Stimulated activated CD8-positive, alpha-beta memory T cell treated with anti-CD3 and anti-CD28 coated beads, Interleukin-2, amount 100 ng/mL, for 1 hour (primary cell): ENCODE measurements around the gene CALU.

Experiments used
- DNase-seq, 2 donors: peaks; one replicate each; pipeline ENCODE4 v3.0.0-alpha.2; 2020; ENCODE audit warnings: low read depth in 2 of 2

Gene CALU

DNA sequence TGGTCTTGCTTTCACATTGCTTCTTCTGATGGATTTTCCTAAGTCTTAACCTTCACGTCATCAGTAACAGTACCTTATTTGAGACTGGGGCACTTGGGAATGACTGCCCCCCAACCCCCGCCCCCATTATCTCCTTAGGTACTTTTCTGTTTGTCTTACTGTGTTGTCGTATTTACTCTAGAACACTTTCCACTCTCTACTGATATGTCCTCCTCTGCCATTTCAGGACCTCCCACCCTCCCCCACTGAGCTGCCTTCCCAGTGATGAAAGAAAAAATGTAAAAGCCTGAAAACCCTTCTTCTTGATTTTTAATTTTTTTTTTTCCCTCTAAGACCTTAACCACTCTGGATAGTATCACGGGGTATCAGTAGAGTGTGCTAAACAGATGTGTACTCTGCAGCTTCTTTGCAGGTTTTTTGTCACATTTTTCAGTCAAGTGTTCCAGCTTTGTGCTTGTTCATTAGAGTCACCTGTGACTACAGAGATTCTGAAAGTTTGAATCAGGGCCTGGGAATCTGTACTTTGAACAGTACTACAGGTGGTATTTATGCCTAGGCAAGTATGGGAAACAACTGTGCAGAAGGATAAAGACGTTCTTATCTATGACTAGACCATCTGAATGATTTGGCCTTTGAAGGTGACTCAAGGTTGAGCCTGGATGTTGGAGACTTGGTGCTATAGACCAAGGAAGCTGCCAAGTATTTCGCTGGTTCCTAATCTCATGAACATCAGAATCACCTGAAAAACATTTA, 8.3 kb downstream of the CALU start:
- no peak for DNase-seq

GRCh38 chr7:128752251-128752650, 13.1 kb downstream of the CALU start:
- no peak for DNase-seq

- DNase-seq, result no peak
Measured at GRCh38 chr7:128755075-128755818, 16.1 kb downstream of the CALU start.

DNA sequence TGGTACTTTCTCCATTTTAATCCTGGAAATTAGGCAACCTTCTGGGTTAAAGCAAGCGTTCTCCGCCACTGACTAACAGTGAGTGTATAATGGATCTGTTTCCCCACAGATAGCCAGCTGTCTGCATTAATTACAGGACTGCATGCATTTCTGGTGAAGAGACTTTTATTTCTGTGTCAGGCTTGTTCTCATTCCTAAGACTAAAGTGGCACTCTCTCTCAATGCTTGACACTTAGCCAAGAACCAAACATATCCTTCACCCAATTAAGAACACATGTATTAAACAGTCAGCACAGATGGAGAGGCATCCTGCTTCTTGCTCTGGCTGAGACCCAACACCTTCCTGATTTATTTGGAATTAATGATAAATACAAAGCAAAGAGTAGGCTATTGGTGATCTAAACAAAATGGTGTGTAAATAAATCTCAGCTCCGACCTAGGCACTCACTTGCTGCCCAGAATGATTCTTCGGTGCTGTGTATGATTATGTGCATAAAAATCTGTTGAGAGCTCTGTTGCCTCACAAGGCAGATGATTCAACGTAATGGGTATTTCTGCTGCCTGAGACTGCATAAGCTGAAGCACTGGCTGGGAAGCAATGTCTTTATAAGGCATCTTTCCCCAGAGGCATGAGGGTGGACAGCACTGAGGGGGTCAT, 16.8 kb downstream of the CALU start:
- DNase-seq, result no peak

DNA sequence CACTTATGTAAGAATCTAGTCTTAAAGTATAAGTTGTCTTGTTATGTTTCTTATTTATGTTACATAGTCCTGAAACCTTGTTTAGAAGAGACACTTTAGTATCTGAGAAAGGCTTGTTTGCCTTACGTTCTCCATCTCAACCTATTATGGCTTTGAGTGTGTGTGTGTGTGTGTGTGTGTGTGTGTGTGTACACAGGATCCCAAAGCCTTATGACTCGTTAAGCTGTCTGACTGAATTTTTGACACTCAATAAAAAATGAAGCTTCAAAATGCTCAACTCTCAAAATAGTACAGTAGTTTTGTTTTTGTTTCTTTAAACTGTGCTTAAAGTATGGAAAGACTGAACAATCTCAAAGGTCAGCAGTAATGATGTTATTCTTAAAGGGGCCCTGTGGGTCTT, 18.0 kb downstream of the CALU start:
- DNase-seq, result no peak

DNA sequence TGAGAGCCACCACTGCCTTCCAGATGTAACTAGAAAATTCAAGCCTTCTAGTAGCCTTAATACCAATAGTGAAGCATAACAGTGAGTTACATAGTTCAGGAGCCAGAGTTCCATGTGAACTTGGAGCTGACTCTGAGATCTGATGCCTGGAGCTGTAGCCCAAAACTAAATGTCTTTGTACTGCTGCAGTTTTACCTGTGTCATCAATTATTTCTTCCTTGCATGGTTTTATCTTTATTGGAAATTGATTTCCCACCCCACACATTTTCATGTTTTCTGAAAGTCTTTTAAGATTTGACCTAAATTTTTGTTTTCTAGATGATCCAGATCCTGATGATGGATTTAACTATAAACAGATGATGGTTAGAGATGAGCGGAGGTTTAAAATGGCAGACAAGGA, 19.4 kb downstream of the CALU start:
- no peak for DNase-seq

DNA sequence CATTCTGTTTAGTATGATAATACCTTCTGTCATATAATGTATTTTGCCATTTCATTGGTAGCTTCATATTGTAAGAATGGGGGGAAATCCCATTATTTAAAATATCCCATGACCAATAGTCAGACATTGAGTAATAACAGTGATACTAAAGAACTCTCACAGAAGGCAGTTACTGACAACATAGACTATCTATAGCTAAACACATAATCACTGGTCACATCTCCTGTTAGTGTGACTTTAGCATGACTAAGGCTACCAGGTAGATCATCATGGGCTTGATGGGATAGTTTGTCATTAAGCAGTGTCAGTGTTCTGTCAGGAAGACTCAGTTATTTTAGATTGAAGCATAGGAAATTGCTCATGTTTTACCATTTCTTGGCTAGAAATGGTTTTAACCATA, 20.1 kb downstream of the CALU start:
- DNase-seq, result no peak

DNA sequence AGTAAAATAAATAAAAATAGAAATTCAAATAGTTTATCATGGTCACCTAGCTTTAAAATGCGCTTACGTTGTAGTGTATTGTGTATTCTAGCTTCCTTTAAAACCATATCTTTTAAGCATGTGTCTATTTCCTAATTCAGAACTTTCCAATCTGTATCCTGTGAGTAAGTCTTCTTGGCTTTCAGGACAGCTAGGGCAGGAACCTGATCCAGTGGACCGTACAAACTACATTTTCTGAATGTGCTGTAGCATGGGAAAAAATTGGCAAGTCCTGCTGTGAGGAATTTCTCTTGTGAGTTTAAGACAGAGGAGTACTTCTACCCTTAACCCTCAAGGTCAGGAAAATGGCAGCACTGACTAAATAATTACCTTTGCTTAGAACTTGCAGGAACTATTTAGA, 24.4 kb downstream of the CALU start:
- no peak for DNase-seq

DNA sequence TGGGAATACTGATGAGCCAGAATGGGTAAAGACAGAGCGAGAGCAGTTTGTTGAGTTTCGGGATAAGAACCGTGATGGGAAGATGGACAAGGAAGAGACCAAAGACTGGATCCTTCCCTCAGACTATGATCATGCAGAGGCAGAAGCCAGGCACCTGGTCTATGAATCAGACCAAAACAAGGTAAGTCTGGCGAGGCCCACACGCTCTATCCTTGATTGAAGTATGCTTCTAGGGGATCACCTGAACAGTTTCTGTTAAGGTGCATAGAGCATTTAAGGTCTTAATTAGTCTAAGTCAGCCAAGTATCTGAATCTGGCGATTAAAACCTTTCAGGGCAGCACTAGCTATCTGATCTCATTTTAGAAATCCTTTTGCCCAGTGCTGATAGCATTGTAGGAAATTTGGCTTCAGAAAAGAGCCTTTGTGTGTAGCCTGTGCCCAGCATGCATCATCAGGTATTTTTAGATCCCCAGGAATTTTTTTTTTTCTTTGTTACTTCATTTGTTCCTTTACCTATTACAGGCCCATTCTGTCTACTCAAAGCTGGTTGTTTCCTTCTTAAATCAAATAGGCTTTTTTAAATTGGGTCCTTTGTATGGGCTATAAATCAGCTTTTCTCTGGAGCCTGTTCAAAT, 28.4 kb downstream of the CALU start:
- no peak for DNase-seq

GRCh38 chr7:128770233-128770632, 31.1 kb downstream of the CALU start:
- DNase-seq, result no peak

GRCh38 chr7:128773604-128774003, 34.4 kb downstream of the CALU start:
- DNase-seq, result no peak

GRCh38 chr7:128774029-128774689, 35.0 kb downstream of the CALU start:
- DNase-seq, result no peak

GRCh38 chr7:128774921-128775320, 35.8 kb downstream of the CALU start:
- DNase-seq, result no peak

- DNase-seq, result no peak
Measured at GRCh38 chr7:128775744-128776474, 36.8 kb downstream of the CALU start, which contains the start of gene OPN1SW. Gene OPN1SW, minus strand, starts transcription at chr7:128775794. Its CDS starts 13 bp downstream, at chr7:128775781.

DNA sequence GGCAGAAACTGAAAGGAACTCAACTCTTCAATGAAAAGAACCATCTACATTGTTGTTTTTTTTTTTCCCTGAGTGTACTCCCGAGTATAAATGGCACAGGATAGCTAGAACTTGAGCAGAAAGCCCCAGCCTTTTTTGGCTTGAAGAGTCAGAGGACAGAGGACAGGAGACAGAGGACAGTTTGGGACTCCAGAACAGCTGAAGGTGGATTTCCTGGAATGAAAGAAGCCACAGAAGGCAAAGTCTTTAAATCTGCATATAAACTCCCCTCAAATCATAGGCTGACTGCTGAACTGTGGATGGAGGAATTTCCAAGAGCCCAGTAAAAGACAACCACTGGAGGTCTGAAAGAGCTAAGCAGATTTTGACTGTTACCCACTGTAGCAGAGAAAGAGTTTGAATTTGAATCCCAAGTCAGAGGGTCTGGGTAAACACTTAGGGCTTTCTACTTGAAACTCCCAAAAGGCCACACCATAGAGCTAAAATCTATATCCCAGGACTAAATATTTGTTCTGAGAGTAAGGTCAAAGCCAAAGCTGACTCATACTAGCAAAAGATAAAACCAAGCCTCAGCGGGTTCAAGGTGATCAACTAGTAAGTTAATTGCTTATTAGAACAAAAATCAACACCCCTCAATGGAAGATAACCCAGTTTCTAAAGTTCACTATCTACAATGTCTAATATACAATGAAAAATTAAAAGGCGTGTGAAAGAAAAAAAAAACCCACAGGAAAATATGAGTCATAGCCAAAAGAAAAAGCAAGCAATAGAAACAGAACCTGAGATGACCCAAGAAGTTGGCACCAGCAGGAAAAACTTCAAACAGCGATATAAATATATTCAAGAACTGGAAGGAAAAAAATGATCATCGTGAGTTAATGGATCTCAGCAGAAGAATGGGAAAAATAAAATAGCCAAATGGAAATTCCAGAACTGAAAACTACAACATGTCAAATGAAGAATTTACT, 38.3 kb downstream of the CALU start:
- no peak for DNase-seq

DNA sequence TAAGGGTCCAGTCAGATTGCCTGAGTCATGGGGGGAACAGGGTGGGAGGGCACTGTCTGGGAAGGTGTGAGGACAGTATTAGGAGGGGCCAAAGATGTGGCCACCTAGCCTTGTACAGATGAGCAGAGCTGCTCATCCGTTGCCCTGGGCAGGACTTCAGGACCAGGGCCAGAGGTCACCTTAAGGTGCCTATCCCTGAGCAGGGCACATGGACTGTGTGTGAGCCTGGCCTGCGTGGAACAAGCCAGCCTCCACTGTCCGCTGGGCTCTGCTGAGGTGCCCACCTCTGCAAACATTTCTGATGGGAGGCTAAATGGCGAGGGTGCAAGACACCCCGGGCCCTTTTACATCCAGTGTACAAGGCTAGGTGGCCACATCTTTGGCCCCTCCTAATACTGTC, 39.8 kb downstream of the CALU start:
- DNase-seq, result no peak

DNA sequence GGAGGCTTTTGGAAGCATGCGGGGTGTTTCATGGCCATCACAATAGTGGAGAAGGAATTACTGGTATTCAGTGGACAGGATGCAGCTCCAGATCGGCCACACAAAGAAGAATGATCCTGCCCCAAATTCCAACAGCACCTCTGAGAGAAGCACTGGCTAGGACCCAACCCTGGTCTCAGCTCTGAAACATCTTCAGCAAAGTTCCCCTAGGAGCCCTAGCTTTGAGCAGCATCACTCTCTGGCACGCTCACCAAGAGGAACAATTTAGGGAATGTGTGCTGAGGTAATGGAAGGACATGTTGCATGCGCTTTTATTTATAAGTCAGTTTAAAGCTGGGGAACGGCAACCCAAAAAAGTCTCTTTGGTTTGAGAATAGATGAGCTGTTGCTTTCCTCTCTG, 42.0 kb downstream of the CALU start:
- DNase-seq, result no peak

- DNase-seq, result no peak
Measured at GRCh38 chr7:128781851-128782250, 42.7 kb downstream of the CALU start.

DNA sequence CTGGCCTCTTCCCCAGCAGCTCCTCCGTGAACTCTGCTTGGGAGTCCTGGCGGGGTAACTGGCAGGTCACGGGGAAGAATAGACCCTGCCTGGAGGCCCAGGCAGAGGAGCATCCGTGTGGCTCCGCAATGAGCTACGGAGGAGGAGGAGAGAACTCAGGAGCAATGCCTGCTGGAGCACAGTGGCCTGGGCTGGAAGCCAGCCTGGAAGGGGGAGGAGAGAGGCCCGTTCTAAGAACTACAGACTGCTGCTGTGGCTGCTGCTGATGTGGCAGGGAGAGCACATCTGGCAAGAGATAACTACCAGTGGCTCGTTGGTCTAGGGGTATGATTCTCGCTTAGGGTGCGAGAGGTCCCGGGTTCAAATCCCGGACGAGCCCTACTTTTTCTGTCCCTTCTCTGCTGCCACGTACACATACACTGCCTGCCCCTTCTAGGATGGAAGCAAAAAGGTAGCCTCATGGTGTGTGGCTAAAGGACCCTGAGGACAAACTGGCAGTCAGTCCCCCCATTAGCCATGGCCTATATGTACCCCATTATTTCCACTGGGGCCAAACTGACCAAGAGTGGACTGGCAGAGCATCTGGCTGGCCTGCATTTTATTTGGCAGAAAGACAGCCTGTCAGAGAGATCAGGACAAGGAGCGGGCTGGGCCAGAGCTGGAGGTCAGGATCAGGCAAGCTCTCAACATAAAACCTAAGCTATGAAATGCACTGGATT, 44.1 kb downstream of the CALU start:
- DNase-seq, result no peak
